H9 (cell line): ENCODE data around the gene POLR2M. TPM values are rescaled to one million over a fixed set of nuclear protein-coding genes. Genes with fewer than 3 reads are reported as not detected.

ENCODE experiments used
- DNase-seq: peaks from one replicate; pipeline ENCODE4 v3.0.0-alpha.2; 2017
- H2AFZ ChIP-seq: one replicate; pipeline ENCODE4 v1.6.1; 2013; ENCODE audit warnings: mild to moderate bottlenecking, low read length, control low read depth, moderate library complexity
- H2AK5ac ChIP-seq: 2 replicates; pipeline ENCODE4 v1.6.1; 2013; ENCODE audit warnings: low read length, control low read depth, mixed read lengths; ENCODE audit not compliant: insufficient read length
- H2BK120ac ChIP-seq: one replicate; pipeline ENCODE4 v1.6.1; 2013; ENCODE audit warnings: low read depth, mild to moderate bottlenecking, low read length, control low read depth, inconsistent platforms; ENCODE audit not compliant: poor library complexity, severe bottlenecking
- H2BK12ac ChIP-seq: 2 replicates; pipeline ENCODE4 v1.6.1; 2013; ENCODE audit warnings: low read length, control low read depth, mixed read lengths, low read depth; ENCODE audit not compliant: insufficient read length
- H2BK15ac ChIP-seq: 2 replicates; pipeline ENCODE4 v1.6.1; 2013; ENCODE audit warnings: low read depth, low read length, control low read depth
- H2BK20ac ChIP-seq: one replicate; pipeline ENCODE4 v1.6.1; 2013; ENCODE audit warnings: low read depth, mild to moderate bottlenecking, low read length, control low read depth, inconsistent platforms; ENCODE audit not compliant: poor library complexity, severe bottlenecking
- H2BK5ac ChIP-seq: 2 replicates; pipeline ENCODE4 v1.6.1; 2013; ENCODE audit warnings: low read length, control low read depth, mixed read lengths; ENCODE audit not compliant: insufficient read length
- H3K14ac ChIP-seq: 2 replicates; pipeline ENCODE4 v1.6.1; 2013; ENCODE audit warnings: low read length, control low read depth; ENCODE audit not compliant: insufficient read depth
- H3K18ac ChIP-seq: 2 replicates; pipeline ENCODE4 v1.6.1; 2013; ENCODE audit warnings: low read depth, mild to moderate bottlenecking, mixed read lengths, low read length, control low read depth; ENCODE audit not compliant: insufficient read length
- H3K23ac ChIP-seq: 2 replicates; pipeline ENCODE4 v1.6.1; 2013; ENCODE audit warnings: low read length, control low read depth, mixed read lengths, low read depth; ENCODE audit not compliant: insufficient read length
- H3K23me2 ChIP-seq: 2 replicates; pipeline ENCODE4 v1.6.1; 2013; ENCODE audit warnings: low read depth, mild to moderate bottlenecking, mixed read lengths, low read length, control low read depth; ENCODE audit not compliant: insufficient read length, poor library complexity, severe bottlenecking
- H3K27ac ChIP-seq: 2 replicates; pipeline ENCODE4 v1.5.1; 2013; ENCODE audit warnings: low read length, control low read depth, mixed read lengths, low read depth; ENCODE audit not compliant: insufficient read length
- H3K27me3 ChIP-seq: 2 replicates; pipeline ENCODE4 v1.6.1; 2013; ENCODE audit warnings: low read length, control low read depth, inconsistent platforms; ENCODE audit not compliant: insufficient read depth
- H3K4ac ChIP-seq: 2 replicates; pipeline ENCODE4 v1.6.1; 2013; ENCODE audit warnings: low read depth, mild to moderate bottlenecking, control low read depth, inconsistent platforms, low read length, moderate library complexity
- H3K4me1 ChIP-seq: 2 replicates; pipeline ENCODE4 v1.6.1; 2013; ENCODE audit warnings: low read length, control low read depth, inconsistent platforms; ENCODE audit not compliant: insufficient read depth
- H3K4me2 ChIP-seq: 2 replicates; pipeline ENCODE4 v1.6.1; 2013; ENCODE audit warnings: low read length, control low read depth, mixed read lengths; ENCODE audit not compliant: insufficient read length, insufficient read depth
- H3K56ac ChIP-seq: 2 replicates; pipeline ENCODE4 v1.6.1; 2013; ENCODE audit warnings: low read depth, mild to moderate bottlenecking, mixed read lengths, low read length, control low read depth; ENCODE audit not compliant: insufficient read length
- H3K79me1 ChIP-seq: 2 replicates; pipeline ENCODE4 v1.6.1; 2013; ENCODE audit warnings: low read depth, mild to moderate bottlenecking, moderate library complexity, low read length, control low read depth, inconsistent platforms; ENCODE audit not compliant: insufficient read depth, poor library complexity, severe bottlenecking
- H3K79me2 ChIP-seq: 2 replicates; pipeline ENCODE4 v1.6.1; 2013; ENCODE audit warnings: low read length, control low read depth, inconsistent platforms; ENCODE audit not compliant: insufficient read depth
- H3K9ac ChIP-seq: 2 replicates; pipeline ENCODE4 v1.6.1; 2013; ENCODE audit warnings: low read length, control low read depth, mixed read lengths; ENCODE audit not compliant: insufficient read length; ENCODE audit errors: extremely low read depth
- H3K9me3 ChIP-seq: one replicate; pipeline ENCODE4 v1.6.1; 2013; ENCODE audit warnings: low read depth, low read length, inconsistent platforms; ENCODE audit not compliant: control insufficient read depth
- H3T11ph ChIP-seq: one replicate; pipeline ENCODE4 v1.6.1; 2013; ENCODE audit warnings: mild to moderate bottlenecking, low read length, control low read depth, inconsistent platforms
- H4K20me1 ChIP-seq: one replicate; pipeline ENCODE4 v1.6.1; 2013; ENCODE audit not compliant: control insufficient read depth, insufficient read length, insufficient read depth
- H4K5ac ChIP-seq: 2 replicates; pipeline ENCODE4 v1.6.1; 2013; ENCODE audit warnings: low read depth, mild to moderate bottlenecking, mixed read lengths, low read length, control low read depth; ENCODE audit not compliant: insufficient read length
- H4K8ac ChIP-seq: replicated peaks from 2 replicates; pipeline ENCODE4 v1.6.1; 2013; ENCODE audit warnings: low read length, control low read depth, mixed read lengths, low read depth; ENCODE audit not compliant: insufficient read length
- H4K91ac ChIP-seq: 2 replicates; pipeline ENCODE4 v1.6.1; 2013; ENCODE audit warnings: low read depth, mild to moderate bottlenecking, moderate library complexity, mixed read lengths, low read length, control low read depth; ENCODE audit not compliant: insufficient read length
- H3K27ac Mint-ChIP-seq, 3 experiments: 2 replicates in 2 of 3; 3 replicates in 1 of 3; pipeline ENCODE4 v1.8.0; 2020 to 2021; ENCODE audit warnings: mixed read lengths in 3 of 3, mild to moderate bottlenecking in 1 of 3, moderate library complexity in 1 of 3
- H3K27me3 Mint-ChIP-seq: 2 replicates; pipeline ENCODE4 v1.8.0; 2021; ENCODE audit warnings: low read depth, mild to moderate bottlenecking, moderate library complexity, mixed read lengths
- H3K36me3 Mint-ChIP-seq, 3 experiments: 2 replicates in 2 of 3; 3 replicates in 1 of 3; pipeline ENCODE4 v1.8.0; 2020 to 2021; ENCODE audit warnings: low read depth in 3 of 3, mixed read lengths in 3 of 3; ENCODE audit not compliant: insufficient read depth in 1 of 3
- H3K4me1 Mint-ChIP-seq, 2 experiments: 2 replicates each; pipeline ENCODE4 v1.8.0; 2020; ENCODE audit warnings: mixed read lengths in 2 of 2
- H3K4me3 Mint-ChIP-seq, 2 experiments: 2 replicates in 1 of 2; 3 replicates in 1 of 2; pipeline ENCODE4 v1.8.0; 2020 to 2021; ENCODE audit warnings: mild to moderate bottlenecking in 2 of 2, mixed read lengths in 2 of 2, moderate library complexity in 1 of 2
- H3K9me3 Mint-ChIP-seq, 2 experiments: 2 replicates in 1 of 2; 3 replicates in 1 of 2; pipeline ENCODE4 v1.8.0; 2020; ENCODE audit warnings: mild to moderate bottlenecking in 2 of 2, mixed read lengths in 2 of 2, moderate library complexity in 1 of 2
- CTCF ChIP-seq: fragments of 200-600 bp; sonication (generic); conservative IDR thresholded peaks from 3 replicates; pipeline ENCODE4 v1.8.0; 2021; ENCODE audit warnings: antibody characterized with exemption, mild to moderate bottlenecking
- WGBS: extraction: QIAGEN DNeasy Blood & Tissue Kit; methylation state at CpG from one replicate; pipeline ENCODE4 v1.1.7; 2013; ENCODE audit warnings: missing lambda C conversion rate, low lambda C conversion rate, mixed read lengths; ENCODE audit not compliant: insufficient read length; ENCODE audit errors: extremely low coverage; 5-methylcytosine and 5-hydroxymethylcytosine counted together
- total RNA-seq: library from RNA; stranded (reverse); gene quantifications from 2 replicates; pipeline ENCODE4 v1.2.1, GENCODE V29; 2021

Gene POLR2M
- total RNA-seq, 1 experiment from 2014 or later = 67.3 TPM

GRCh38 chr15:57761562-57761961 is 55.0 kb downstream of the POLR2M start:
- Mint-ChIP-seq H3K27me3 (no peaks in the 10 kb centered on the region), H3K4me3 (no peak overlapping the region), H3K36me3 (no peaks in the 10 kb centered on the region; a peak in 2 of 7 replicates), H3K9me3 (no peaks in the 10 kb centered on the region), H3K4me1 (no peaks in the 10 kb centered on the region), H3K27ac (no peak overlapping the region)
- H3K79me2 ChIP-seq = no peaks in the 10 kb centered on the region
- H2BK12ac ChIP-seq = no peak overlapping the region
- no peak overlapping the region for H3K18ac ChIP-seq
- H2AK5ac ChIP-seq = no peak overlapping the region
- no peaks in the 10 kb centered on the region for H3K79me1 ChIP-seq
- no peak overlapping the region for H3K4ac ChIP-seq
- no peaks in the 10 kb centered on the region for H3K4me1 ChIP-seq
- no peak overlapping the region for H3K56ac ChIP-seq
- no peak overlapping the region for H2BK20ac ChIP-seq
- H3K27ac ChIP-seq = no peak overlapping the region
- H4K5ac ChIP-seq = no peak overlapping the region
- H3T11ph ChIP-seq = no peak overlapping the region
- no peak overlapping the region for H3K23ac ChIP-seq
- H4K91ac ChIP-seq = no peak overlapping the region
- H3K14ac ChIP-seq = no peak overlapping the region
- no peak for TF ChIP-seq CTCF
- no peak overlapping the region for H2BK120ac ChIP-seq
- no peak overlapping the region for H3K9ac ChIP-seq
- H4K20me1 ChIP-seq = no peaks in the 10 kb centered on the region
- H2AFZ ChIP-seq = no peak overlapping the region
- H3K4me2 ChIP-seq = no peak overlapping the region
- no peak overlapping the region for H4K8ac ChIP-seq
- no peaks in the 10 kb centered on the region for H3K27me3 ChIP-seq
- H2BK5ac ChIP-seq = no peak overlapping the region
- H2BK15ac ChIP-seq = no peak overlapping the region
- no peaks in the 10 kb centered on the region for H3K23me2 ChIP-seq
- DNase-seq = no peak
- H3K9me3 ChIP-seq = no peaks in the 10 kb centered on the region
- WGBS = no CpG with 5 or more reads among the region's 1 CpG
